NCI-H2227 (cell line): ENCODE data around the gene RAB3A.

Experiments
- DNase-seq: peaks from one replicate; lab custom pipeline; 2025; ENCODE audit not compliant: unreplicated experiment; lab: John Stamatoyannopoulos, UW

Gene RAB3A

GRCh38 chr19:18202397-18202777 lies 1.5 kb downstream of the RAB3A start:
- no peak for DNase-seq

- no peak for DNase-seq
Observed at GRCh38 chr19:18198374-18198773, 5.5 kb downstream of the RAB3A start.

DNA sequence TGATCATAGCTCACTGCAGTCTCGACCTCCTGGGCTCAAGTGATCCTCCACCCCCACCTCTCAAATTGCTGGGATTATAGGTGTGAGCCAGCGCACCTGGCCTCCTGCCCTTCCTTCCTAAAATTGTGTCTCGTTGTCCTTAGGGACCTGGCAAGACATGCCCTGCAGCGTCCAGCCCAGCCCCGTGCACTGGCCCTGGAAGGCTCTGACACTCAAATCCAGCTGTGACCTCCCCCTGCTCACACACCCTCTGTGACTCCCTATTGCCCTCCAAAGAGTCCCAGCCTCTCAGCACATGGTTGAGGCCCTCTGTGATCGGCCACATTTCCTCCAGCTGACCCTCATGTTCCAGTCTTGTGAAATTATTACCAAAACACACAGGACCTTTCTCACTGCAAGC lies 5.9 kb downstream of the RAB3A start:
- DNase-seq, result no peak

DNA sequence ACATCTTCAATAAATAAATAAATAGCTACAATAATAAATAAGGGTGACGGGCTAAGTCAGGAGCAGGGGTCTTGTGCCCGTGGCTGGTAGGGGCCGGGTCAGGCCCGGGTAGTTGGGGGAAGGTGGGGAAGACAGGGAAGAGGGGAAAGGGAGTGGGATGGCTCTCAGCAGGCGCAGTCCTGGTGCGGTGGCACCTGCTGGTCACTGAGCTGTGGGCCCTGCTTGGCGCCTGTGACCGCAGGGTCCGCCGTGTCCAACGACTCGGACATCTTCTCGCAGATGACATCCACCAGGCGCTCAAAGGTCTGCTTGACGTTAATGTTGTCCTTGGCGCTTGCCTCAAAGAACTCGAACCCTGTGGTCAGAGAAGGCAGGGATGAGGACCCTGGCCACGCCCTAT lies 6.5 kb downstream of the RAB3A start:
- DNase-seq, result no peak

- DNase-seq, result no peak
Observed at GRCh38 chr19:18196511-18196845, 7.4 kb downstream of the RAB3A start.

- DNase-seq, result peak; percentile 18
Observed at GRCh38 chr19:18194554-18195238, 9.1 kb downstream of the RAB3A start.

- DNase-seq, result no peak
Observed at GRCh38 chr19:18194181-18194530, 9.7 kb downstream of the RAB3A start.

DNA sequence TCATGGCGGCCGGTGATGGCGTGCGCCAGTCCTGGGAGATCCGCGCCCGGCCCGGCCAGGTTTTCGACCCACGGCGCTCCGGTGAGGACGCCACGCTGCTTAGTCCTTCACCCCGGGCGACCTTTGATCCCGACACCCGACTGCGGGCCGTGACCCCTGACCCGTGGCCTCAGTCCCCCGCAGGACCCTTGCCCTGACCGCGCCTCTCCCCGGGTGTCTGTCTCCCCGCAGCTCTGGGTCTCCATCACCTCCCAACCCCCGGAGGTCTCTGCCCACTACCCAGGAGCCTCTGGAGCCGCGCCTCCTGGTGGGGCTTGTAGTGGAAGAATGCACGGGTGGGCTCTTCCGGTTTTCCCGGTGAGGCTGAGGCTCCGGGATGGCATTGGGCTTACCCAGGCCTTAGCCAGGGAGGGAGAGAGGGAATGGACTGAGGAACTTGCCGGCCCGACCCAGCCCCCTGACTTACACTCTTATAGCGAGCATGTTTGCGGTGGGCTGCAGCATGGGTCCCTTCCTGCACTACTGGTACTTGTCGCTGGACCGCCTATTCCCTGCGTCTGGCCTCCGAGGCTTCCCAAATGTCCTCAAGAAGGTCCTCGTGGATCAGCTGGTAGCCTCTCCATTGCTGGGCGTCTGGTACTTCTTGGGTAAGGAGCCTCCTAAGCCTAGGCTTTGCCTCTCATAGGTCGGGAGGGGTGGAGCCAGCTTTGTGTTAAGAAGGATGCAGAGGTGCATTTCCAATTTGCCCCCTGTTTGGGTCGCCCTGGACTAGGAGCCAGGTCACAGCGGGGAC lies 10.3 kb downstream of the RAB3A start:
- DNase-seq, result peak; percentile 38

DNA sequence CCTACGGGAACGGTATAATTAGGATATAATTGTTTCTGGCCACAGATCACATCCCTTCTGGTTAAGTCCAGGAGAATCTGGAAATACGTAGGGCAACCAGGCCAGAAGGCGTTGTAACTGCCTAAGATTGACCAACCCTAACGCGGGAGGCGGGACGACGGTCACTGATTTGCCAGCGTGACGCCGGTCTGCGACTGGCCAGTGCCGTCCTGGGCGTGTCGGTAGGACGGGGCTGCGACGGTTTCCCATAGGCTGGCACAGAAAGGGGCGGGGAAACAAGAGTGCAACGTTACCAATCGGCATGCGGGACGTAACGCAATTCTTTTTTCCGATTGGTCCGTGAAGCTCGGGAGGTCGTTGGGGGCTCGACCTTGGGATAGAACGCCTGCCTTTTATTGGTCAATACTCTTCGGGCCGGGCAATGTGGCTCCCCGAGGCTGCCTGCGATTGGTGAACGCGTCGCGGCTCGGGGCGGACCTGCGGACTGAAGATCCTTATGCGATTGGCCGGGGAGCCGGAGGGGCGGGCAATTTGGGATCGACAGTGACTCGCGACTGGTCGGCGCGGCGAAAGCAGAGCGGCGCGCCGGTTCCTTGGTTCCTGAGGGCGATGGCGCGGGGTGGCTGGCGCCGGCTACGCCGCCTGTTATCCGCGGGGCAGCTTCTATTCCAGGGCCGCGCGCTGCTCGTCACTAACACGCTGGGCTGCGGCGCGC lies 11.0 kb downstream of the RAB3A start, which contains the start of gene MPV17L2:
TSS of gene MPV17L2 (plus strand) at position 546 of the 715 bp plus-strand sequence. CDS start at position 610, 64 bp downstream.
- peak; percentile 99 for DNase-seq

- DNase-seq, result no peak
Observed at GRCh38 chr19:18191640-18192062, 12.2 kb downstream of the RAB3A start.

GRCh38 chr19:18190278-18190677 lies 13.6 kb downstream of the RAB3A start:
- no peak for DNase-seq

DNA sequence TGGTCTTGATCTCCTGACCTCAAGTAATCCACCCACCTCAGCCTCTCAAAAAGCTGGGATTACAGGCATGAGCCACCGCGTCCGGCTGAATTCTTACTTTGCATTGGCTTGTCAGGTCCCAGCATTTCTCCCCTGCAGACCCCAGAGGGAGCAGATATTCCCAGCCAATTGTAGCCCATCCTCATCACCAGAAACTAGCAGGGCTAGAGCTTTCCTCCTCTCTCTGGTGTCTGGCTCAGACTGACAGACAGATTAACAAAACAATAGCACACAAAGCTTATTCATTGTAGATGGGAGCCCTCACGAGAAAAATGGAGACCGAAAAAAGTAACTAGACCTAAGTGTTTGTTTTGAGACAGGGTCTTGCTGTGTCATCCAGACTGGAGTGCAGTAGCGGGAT lies 18.3 kb downstream of the RAB3A start:
- no peak for DNase-seq

DNA sequence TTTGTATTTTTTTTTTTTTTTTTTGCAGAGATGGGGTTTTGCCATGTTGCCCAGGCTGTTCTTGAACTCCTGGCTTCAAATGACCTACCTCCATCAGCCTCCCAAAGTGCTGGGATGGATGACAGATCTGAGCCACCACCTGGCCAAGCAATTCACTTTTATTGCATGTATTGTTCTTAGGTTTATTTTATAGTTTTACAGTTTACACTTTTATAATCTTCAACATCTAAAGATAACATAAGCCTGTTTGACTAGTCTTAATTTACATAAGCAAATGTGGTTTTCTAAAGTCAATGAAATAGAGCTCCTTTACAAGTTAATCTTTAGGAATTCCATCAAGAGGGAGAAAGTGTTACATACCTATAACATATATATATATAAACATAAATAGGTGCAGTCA lies 20.3 kb downstream of the RAB3A start:
- DNase-seq, result no peak

GRCh38 chr19:18179957-18180356 lies 23.9 kb downstream of the RAB3A start:
- DNase-seq, result no peak

- no peak for DNase-seq
Observed at GRCh38 chr19:18176367-18177310, 27.2 kb downstream of the RAB3A start.

GRCh38 chr19:18174983-18175382 lies 28.9 kb downstream of the RAB3A start:
- DNase-seq, result no peak

- peak; percentile 43 for DNase-seq
Observed at GRCh38 chr19:18173572-18174288, 30.1 kb downstream of the RAB3A start, which contains the start of gene IFI30. Gene IFI30, plus strand, starts transcription at chr19:18173813. Its CDS starts 29 bp downstream, at chr19:18173842.

DNA sequence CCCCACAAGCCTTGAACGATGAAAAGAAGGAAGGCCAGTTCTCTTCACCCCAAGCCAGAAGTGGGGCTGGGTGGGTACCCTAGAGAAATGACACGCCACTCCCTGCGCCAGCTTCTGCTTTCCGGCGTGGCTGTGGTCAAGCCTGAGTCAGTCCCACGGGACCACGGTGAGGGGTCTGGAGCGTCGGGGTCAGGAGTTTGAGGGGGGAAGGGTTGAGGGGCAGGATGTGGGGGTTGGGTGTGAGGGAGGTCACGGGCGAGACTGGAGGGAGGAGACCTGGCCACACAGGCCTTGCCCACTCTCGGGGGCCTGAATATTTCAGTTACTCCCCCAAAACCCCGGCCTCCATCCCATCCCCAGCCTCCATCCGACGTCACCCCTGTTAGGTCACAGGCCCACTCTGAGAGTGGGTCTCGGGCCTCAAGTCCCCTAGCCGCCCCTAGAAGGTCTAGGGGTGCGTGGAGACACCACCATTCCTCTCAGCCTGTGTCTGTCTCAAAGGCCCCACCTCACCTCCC lies 30.7 kb downstream of the RAB3A start:
- no peak for DNase-seq

DNA sequence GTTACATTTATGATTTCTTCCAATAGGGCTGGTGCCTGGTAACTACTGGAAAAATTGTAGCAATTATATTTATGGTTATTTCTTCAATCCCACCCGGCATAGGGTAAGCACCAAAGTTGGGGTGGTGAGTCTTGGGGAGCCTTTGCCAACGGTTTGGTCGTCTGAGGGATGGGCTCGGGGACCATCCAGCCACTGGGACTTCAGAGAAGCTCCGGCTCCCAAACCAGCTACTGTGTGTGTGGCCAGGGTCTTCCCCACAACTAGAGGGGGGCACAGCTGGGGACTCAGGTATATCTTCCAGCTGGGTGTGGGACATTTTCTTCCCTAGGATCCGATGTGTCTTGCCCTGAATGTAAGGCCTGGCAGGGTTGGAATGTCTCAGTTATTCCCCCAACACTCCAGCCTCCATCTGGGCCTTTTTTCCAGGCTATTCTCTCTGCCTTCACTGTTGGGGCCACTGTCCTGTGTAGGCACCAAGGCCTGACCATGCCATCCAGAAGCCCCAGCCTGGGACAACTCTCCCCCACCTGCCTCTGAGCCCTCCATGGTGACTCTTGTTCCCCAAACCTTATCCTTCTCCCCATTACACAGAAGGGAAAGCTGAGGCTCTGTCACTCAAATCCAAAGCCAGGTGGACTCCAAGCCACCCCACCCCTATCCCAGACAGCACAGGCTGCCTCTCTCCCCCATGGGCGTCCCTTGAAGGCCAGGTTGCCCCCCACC lies 31.4 kb downstream of the RAB3A start:
- DNase-seq, result no peak
